ENCODE results near the gene ABCB9.
A peak's percentile ranks its signal among the peaks of the same experiment; 100 is the strongest.
"Not testable (repeated sequence)": the region's sequence is repeated elsewhere in the genome, so short reads cannot be mapped to it uniquely, and the experiment has no call there.

The ABCB9 gene

DNA sequence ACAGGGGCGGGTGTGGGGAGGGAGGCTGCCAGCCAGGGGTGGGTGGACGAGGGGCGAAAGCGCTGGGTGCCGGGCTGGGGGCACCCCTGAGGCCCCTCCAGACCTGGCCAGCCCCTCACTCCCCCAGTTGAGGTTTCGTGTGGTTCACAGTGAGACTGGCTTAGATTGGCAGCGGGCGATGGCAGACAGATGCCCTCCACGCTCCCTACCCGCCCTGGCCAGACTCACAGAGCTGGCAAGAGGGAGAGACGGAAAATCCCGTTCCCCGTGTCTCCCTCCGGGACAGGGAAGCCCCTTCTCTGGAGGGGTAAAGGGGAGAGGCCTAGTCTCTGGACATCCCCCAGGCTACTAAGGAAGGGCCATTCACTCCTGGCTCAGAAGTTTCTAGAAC lies 37.1 kb downstream of the ABCB9 start:
- no peak for DNase-seq

DNA sequence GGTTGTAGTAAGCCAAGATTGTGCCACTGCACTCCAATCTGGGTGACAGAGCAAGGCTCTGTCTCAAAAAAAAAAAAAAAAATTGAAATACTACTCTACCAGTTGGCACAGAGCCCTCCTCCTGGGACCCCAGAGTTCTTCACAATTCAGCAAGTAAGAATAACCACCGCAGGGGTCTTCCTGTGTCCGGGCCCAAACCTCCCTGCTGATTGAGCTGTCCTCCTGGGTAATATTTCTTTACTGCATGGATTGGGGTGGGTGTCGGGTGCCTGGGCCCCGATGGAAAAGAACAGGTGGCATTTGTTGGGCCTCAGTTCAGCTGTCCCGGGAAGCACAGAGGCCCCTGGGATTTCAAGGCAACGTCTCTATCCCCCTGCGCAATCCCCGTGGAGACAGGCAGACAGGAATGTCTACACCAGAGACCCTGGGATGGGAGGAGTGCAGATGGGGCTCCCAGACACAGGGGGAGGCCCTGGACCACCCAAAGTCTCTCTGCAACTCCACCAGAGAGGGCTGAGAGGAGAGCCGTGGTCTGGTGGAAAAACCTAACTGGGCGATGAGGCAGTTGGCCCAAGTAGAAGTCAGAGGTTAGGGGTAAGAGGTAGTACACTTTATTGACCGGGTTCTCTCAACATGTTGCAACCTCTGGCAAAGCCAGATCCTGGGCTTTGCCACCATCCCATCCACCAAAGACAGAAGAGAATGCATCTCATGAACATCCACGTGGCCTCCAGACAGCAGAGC lies 37.7 kb downstream of the ABCB9 start:
- DNase-seq: no peak

DNA sequence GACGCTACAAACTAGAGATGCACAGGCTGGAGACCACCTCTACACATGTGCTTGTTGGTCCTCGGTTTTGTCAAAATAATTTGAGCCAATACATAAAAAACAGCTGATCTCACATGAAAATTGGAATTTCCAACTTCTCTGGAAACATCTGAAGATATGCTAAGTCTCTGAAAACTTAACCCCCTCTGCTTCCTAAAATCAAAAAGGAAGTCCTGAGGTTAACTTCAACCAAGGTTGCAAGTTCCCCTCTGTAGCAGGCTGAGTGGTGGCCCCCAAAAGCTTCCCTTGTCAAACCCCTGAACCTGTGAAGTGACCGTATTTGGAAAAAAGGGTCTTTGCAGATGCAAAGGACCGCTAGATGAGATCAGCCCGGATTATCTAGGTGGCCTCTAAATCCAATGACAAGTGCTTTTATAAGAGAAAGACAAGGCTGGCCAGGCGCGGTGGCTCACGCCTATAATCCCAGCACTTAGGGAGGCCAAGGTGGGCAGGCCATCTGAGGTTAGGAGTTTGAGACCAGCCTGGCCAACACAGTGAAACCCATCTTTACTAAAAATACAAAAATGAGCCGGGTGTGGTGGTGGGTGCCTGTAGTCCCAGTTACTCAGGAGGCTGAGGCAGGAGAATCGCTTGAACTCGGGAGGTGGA lies 38.4 kb downstream of the ABCB9 start:
- no peak for DNase-seq

DNA sequence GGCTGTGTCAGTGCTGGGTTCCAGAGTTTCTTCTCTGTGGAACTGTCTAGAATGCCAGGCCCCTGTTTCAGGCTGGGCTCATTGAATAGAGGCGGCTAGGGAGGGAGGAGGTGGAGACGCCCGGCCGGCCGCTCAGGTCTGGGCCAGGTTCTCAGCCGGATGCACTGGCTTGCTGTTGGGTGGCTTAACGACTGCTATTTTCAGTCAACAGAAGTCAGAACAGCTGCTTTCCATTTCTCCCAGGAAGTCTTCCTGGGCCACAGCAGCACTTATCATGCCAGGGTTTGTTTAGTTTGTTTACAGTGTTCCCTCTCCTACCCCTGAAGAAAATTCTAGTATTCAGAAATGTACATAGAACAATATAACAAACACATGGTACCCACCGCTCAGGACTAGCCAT lies 44.3 kb downstream of the ABCB9 start:
- DNase-seq: no peak

DNA sequence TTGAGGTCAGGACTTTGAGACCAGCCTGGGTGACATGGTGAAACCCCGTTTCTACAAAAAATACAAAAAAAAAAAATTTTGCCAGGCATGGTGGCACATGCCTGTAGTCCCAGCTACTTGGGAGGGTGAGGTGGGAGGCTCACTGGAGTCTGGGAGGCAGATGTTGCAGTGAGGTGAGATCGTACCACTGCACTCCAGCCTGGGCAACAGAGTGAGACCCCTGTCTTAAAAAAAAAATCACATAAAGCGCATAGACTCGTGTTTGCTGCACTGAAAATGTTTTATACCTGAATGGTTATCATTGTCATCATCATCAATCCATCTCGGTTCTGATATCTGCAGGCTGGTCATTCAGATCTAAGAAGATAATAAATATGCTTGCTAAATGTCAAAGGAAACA lies 45.6 kb downstream of the ABCB9 start:
- no peak for DNase-seq

DNA sequence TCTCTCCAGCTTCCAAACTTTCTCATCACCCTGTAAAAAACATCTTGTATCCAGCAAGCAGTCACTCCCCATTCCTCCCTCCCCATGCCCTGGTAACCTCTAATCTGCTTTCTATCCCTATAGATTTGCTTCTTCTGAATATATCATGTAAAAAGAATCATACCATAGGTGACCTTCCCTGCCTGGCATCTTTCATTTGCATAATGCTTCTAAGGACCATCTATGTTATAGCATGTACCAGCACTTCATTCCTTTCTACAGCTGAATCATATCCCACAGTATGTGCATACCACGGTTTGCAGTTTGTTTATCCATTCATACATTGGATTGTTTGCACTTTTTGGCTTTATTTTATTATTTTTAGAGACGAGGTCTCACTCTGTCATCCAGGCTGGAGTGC lies 47.4 kb downstream of the ABCB9 start:
- no peak for DNase-seq

DNA sequence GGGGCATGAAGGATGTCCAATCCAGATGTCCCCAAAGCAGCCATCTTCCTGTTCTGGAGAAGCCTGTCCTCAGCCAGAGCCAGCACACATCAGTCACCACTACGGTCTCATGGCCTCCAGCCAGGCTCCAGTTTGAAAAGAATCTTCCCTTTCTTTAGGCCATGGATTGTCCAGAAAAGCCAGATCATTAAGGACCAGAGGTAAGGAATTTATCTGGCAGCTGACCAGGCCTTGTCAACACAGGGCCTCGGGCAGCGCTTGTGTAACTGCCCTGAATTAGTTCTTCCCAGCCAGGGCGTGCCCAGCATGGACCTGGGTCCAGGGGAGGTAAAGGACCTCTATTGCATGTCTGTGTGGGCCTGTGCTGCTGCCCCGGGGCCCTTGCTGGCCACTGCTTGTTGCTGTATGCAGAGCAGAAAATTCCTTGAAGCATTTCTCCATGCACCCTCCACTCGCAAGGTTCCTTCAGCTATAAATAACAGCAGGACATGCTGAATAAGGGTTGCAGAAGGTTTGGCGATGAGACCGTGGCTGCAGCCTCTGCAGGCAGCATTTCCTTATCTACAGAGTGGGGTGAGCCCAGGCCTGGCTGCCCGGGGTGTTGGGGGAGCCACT lies 48.6 kb downstream of the ABCB9 start:
- DNase-seq: no peak

DNA sequence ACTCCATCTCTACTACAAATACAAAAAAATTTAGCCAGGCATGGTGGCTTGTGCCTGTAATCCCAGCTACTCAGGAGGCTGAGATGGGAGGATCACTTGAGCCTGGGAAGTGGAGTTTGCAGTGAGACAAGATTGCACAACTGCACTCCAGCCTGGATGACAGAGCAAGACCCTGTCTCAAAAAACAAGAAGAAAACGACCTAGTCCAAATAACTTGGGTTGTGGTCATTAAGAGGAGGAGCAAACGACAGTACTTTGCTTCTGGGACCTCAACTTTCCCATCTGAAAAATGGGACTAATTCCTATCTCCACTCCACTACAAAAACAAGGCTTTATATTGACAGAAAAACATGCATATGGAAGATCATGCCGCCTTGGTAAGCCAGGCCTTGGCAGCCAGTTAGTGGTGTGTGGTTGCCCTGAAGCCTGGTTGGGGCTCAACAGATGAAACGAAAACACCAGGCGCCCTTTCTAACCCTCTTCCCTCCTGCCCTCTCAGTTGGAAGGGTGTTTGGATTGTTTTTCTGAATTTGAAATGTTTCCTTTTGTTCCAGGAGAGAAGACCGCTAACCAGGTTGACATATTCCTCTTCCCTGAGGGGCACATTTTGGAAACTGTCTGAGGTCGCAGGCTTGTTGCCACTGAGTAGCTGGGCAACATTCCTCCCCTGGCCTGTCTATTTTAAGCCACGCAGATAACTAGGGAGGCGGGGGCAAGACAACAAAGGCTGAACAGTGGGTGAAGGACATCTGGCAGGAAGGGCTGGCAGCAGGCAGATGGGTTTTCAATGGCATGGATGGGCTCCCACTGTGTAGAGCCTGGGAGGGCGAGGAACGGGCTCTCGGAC lies 56.6 kb downstream of the ABCB9 start:
- no peak for DNase-seq

DNA sequence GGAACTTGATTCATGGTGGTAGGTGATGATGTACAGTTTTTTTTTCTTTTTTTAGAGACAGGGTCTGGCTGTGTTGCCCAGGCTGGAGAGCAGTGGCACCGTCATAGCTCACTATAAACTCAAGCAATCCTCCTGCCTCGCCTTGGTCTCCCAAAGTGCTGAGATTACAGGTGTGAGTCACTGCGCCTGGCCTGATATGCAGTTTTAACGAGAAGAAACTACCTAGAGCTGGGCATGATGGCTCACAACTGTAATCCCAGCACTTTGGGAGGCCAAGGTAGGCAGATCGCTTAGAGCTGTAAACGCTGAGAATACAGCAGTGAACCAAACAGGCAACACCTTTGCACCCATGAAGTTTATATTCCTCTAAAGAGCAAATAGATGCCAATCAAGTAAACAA lies 57.3 kb downstream of the ABCB9 start:
- no peak for DNase-seq

DNA sequence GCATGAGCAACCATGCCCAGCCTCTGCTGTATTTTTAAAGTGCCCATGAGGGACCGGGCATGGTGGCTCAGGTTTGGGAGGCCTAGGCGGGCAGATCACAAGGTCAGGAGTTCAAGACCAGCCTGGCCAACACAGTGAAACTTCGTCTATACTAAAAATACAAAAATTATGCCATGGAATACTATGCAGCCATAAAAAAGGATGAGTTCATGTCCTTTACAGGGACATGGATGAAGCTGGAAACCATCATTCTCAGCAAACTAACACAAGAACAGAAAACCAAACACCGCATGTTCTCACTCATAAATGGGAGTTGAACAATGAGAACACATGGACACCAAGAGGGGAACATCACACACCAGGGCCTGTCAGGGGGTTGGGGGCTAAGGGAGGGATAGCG lies 61.0 kb downstream of the ABCB9 start:
- not testable (repeated sequence) for DNase-seq

DNA sequence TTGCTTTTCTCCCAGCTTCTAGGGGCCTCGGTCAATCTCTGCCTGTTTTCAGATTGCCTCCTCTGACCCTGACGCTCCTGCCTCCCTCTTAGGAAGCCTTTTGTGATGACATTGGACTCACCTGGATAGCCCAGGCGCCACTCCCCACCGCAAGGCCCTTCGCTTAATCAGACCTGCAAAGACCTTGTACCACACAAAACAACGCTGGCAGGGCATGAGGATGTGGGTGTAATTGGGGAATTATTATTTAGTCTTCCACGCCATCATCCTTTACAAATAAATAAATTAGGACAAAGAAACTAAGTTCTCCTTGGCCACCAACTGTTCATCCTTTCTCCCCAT lies 62.6 kb downstream of the ABCB9 start:
- DNase-seq: no peak

DNA sequence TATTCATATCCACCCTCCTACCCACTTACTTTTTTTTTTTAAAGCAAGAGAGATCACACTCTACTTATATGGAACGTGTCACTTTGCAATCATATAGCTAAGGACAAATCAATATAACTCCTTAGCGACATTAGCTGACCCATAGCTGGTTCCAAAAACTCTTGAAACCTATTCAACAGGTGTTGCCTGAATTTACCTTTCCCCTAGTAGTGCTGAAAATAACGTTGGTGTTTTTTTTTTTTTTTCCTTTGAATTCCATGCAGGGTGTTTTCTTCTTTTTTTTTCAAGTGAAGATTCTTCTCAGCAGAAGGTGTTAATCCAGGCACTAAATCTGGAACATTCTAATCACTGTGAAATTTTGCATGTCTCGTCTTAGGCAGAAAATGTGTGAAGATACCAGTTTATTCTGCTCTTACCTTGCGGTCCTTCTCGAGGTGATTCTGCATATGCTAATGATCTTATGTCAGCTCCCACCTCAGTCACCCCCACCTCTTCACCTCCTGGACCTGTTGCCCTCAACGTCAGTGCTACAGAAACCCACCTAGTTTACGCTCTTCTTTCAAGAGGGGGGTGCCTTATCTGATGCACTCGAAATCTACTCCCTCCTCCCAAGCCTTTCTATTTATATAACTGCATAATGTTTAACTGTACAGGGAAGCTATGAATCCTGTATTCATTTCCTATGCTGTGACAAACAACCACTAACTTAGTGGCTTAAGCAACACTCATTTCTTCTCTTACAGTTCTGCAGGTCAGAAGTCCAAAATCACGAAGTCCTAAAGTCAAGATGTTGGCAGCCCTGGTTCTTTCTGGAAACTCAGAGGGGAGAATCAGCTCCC lies 63.2 kb downstream of the ABCB9 start:
- no peak for DNase-seq

DNA sequence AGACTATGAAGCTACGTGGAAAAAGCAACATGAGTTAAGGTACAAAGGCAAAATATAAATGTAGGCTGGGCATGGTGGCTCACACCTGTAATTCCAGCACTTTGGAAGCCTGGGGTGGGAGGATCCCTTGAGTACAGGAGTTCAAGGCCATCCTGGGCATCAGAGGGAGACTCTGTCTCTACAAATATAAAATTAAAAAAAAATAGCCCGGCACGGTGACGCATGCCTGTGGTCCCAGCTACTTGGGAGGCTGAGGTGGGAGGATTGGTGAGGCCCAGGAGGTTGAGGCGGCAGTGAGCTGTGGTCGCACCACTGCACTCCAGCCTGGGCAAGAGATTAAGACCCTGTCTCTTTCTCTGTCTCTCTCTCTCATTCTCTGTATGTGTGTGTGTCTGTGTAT lies 66.4 kb downstream of the ABCB9 start:
- no peak for DNase-seq

DNA sequence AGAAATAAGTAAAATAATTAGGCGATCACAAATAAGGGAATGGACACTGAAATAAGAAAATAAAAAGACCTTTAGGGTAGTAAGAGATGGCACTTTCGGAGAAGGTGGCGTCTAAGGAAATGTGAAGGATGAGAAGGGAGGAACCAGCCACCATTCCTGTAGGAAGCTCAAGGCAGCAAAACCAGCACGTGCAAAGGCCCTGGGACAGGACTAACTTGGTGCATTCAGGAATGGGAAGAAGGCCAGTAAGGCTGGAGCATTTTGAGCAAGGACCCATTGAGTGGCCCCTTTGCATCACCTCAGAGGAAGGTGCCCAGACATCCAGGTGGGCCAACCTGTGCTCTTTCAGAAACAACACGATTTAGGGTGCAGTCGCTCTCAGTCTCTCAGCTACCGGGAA lies 69.6 kb downstream of the ABCB9 start:
- no peak for DNase-seq

DNA sequence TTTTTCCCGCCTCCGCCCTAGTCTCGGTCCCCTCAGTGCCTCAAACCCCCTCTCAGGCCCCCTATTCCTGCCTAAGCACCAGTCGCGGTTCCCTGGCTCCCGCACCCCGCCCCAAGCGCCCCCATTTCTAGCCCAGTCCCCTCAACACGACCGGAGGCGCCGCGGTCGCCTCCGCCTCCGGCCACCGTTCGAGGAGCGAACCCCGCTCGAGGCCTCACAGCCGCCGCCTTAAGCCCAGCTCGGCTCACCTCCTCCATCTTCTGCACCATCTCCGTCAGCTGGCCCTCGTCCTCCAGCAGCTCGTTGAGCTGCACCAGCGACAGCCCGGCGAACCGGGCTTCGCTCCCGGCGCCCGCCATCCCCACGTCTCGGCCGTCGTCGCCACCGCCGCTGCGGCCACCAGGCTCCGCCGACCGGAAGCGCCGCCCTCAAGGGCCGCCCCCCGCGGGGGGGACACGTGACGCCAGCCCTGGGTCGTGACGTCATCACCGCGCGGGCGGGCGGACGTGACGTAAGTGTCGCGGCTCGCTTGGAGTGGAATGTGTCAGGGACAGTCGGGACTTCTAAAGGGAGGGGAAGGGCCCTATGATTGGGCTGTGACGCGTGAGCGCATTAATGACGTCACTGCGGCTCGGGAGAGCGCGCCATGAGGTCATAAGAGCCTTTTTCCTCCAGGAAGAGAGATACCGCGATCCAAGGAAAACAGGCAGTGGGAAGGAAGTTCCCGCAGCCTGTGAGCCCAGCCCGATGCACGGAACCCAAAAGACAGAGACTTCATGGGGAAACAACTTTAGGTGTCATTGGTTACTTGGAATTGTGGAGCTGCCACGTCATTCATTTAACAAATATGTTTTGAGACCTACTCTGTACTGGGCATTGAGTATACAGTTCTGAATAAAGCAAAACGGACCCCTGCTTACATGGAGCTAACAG lies 70.3 kb downstream of the ABCB9 start, which contains the start of gene VPS37B:
Gene VPS37B (minus strand): TSS at position 421 of the 933 bp plus-strand sequence. CDS start 62 bp downstream, at position 359.
- peak; percentile 79 for DNase-seq

DNA sequence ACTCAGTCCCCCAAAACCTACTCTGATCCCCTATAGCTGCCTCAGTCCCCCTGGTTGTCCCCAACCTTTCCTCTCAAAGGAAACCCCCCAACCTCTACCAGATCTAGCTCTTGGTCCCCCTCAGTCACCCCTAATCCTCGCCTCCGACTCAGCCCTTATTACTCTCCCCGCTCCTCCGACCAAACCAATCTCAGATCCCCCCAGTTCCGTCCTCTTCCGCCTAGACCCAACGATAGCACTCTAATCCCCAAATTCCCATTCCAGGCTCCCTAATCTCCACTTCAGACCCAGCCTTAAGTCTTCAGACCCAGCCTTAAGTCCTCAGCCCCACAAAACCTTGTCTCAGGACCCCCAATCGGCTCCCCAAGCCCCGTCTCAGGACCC lies 71.0 kb downstream of the ABCB9 start:
- no peak for DNase-seq

DNA sequence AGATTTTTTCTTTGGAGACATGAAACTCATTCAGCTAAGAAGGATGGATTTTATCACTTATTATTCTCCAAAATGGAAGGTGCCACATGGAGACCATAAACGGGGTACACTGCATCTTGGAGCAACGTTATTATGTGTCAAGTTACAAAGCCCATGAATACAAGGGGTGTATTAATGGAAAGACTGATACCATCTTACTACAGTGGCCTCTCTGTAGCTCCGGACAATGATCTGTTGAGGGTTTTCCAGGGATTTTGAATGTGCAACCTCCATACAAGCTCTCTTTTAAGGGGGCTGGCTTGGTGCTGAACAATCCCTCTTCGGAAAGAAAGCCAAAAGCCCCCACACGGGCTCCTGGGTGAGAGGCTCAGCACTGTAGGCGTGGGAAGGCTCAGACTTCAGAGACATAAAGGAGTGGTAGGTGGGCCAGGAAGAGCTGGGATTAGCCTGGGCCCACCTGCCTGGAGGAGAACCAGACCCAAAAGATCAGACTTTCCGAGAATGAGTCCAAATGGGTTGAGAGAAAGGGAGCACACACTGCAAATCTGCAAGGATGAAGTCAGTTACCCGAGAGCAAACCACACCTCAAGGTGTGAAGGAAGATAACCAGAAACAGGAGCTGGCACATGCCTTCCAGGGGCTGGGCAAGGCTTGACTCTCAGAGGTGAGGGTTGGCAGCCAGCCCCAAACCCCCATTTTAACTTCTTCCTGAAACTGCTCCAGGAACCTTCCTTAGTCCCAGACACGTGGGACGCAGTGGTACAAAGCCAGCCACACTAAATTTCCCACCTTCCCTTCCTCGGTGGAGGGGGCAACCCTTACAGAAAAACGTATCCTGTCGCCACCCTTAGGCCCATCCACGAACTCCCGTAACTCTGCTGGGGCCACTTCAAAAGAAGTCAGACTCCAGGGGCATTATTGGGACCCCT lies 71.8 kb downstream of the ABCB9 start:
- DNase-seq: peak; percentile 31

DNA sequence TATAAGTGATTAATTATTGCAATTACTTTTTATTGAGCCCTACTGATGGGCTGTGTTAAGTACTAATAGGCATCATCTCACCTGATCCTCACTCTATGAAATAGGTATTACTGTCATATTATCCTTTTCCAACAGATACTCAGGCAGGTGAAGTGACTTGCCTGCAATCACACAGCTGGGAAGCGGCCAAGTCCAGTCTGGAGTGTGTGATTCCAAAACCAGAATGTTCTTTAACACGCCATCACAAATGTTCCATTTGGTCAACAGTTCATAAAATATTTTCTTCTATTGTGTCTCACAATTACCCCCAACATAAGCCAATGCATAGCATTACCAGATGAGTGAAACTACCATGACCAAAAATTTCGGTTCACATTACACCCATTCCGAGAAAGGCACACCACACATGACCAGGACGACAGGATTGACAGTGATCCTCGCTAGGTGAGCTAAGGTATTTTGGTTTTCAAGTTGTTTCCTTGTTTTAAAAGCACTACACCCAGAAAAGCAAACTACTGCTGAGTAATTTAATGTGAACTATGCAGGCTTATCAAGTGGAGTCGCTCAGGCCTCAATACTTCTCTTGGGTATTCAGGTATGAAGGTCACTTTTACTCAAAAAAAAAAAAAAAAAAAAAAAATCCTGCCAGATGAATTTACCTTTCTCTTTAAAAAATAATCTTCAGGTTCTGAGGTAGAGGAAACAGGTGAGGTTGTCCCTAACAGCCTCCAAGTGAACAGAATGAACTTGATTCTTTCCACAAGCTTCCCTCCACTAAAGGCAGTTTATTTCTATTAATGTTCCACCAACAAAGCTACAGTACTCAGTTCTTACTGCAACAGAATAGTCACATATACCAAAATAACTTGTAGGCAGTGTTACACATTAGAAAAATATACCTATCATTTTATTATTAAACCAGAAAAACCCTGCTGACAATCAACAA lies 72.8 kb downstream of the ABCB9 start:
- DNase-seq: no peak

DNA sequence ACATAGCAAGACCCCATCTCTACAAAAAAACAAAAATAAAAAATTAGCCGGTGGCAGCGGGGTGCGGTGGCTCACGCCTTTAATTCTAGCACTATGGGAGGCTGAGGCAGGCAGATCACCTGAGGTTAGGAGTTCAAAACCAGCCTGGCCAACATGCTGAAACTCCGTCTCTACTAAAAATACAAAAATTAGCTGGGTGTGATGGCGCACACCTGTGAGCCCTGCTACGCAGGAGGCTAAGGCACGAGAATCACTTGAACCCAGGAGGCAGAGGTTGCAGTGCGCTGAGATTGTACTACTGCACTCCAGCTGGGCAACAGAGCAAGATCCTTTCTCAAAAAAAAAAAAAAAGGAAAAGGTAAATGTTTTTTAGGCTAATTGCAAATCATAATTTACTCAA lies 73.5 kb downstream of the ABCB9 start:
- not testable (repeated sequence) for DNase-seq
